GM12878 (cell line): ENCODE measurements around the gene CLEC16A. TPM values are rescaled to one million over a fixed set of nuclear protein-coding genes. Genes with fewer than 3 reads are reported as not detected.

Experiments used
- ATAC-seq: fragments of 200-7000 bp; cut with Tn5 transposase; 3 replicates; pipeline ENCODE4 v1.9.1; 2020; ENCODE audit warnings: mild to moderate bottlenecking, moderate library complexity
- BruUV-seq: library from RNA; stranded (reverse); fragments of 400-500 nt; replicated peaks from 2 replicates; lab custom pipeline; 2021; lab: Mats Ljungman, UMichigan
- CTCF ChIA-PET: fragments of 300-600 bp; sonication (Branson Sonifier 250); formaldehyde crosslinking; extraction: SDS; loops from one replicate; lab custom pipeline; 2021; ENCODE audit warnings: inconsistent platforms; lab: Yijun Ruan, JAX
- POLR2A ChIA-PET: fragments of 350-600 bp; formaldehyde crosslinking; extraction: SDS; loops from one replicate; lab custom pipeline; 2021; ENCODE audit warnings: inconsistent platforms; lab: Charles Lee
- RAD21 ChIA-PET: fragments of 300-600 bp; sonication (Branson Sonifier 250); formaldehyde crosslinking; loops from one replicate; lab custom pipeline; 2023; ENCODE audit warnings: antibody characterized with exemption; ENCODE audit not compliant: unreplicated experiment; lab: Charles Lee
- SMC1A ChIA-PET: fragments of 300-600 bp; sonication (Branson Sonifier 250); formaldehyde crosslinking; loops from one replicate; lab custom pipeline; 2023; ENCODE audit not compliant: unreplicated experiment, uncharacterized antibody; lab: Charles Lee
- DNase-seq: peaks from one replicate; pipeline ENCODE4 v3.0.0-alpha.2; 2011; ENCODE audit warnings: low read depth, low spot score
- FAIRE-seq: peaks from 3 replicates; lab custom pipeline; 2011; peaks lifted over from hg19 to GRCh38; lab: Jason Lieb, UNC
- H2AFZ ChIP-seq: 2 replicates; pipeline ENCODE4 v1.6.0; 2011; ENCODE audit warnings: low read depth, low read length, control low read depth; ENCODE audit not compliant: control insufficient read depth
- H3K27ac ChIP-seq: 2 replicates; pipeline ENCODE4 v1.5.1; 2011; ENCODE audit warnings: control low read depth; ENCODE audit not compliant: control insufficient read depth, insufficient read depth
- H3K27me3 ChIP-seq, 2 experiments: replicated peaks in 1 of 2; 2 replicates each; pipeline versions ENCODE4 v1.6.0 to v1.6.1; 2011; ENCODE audit warnings: low read length in 1 of 2; ENCODE audit not compliant: control insufficient read depth in 2 of 2, insufficient read depth in 2 of 2
- H3K36me3 ChIP-seq, 2 experiments: 2 replicates each; pipeline ENCODE4 v1.5.1; 2011; ENCODE audit warnings: low read length in 1 of 2; ENCODE audit not compliant: control insufficient read depth in 2 of 2, insufficient read depth in 2 of 2
- H3K4me1 ChIP-seq: 2 replicates; pipeline ENCODE4 v1.6.1; 2011; ENCODE audit warnings: mild to moderate bottlenecking, low read length, moderate library complexity, mixed read lengths; ENCODE audit not compliant: control insufficient read depth, insufficient read depth
- H3K4me2 ChIP-seq: 2 replicates; pipeline ENCODE4 v1.6.0; 2011; ENCODE audit warnings: control low read depth; ENCODE audit not compliant: control insufficient read depth, insufficient read depth
- H3K4me3 ChIP-seq: fragments of 200-600 bp; sonication (generic); 2 replicates; pipeline ENCODE4 v1.5.1; 2016
- H3K79me2 ChIP-seq: 2 replicates; pipeline ENCODE4 v1.6.0; 2011; ENCODE audit warnings: low read length; ENCODE audit not compliant: control insufficient read depth, insufficient read depth
- H3K9ac ChIP-seq: 2 replicates; pipeline ENCODE4 v1.8.0; 2011; ENCODE audit warnings: low read length, control low read depth, mixed read lengths; ENCODE audit not compliant: control insufficient read depth, insufficient read depth
- H3K9me3 ChIP-seq: replicated peaks from 3 replicates; pipeline ENCODE4 v1.5.1; 2011; ENCODE audit warnings: mild to moderate bottlenecking, low read length; ENCODE audit not compliant: control insufficient read depth, insufficient read depth
- H4K20me1 ChIP-seq: 2 replicates; pipeline ENCODE4 v1.6.0; 2011; ENCODE audit not compliant: control insufficient read depth, insufficient read depth
- IKZF2 ChIP-seq, 2 experiments: fragments of 450-650 bp; IDR thresholded peaks; 2 replicates each; pipeline ENCODE4 v1.6.1; 2017; ENCODE audit warnings: mild to moderate bottlenecking in 2 of 2, moderate library complexity in 2 of 2
- WGBS: methylation state at CpG from one replicate; pipeline ENCODE4 v1.1.6; 2016; ENCODE audit warnings: low lambda C conversion rate; ENCODE audit not compliant: insufficient replicate concordance, insufficient coverage; ENCODE audit errors: missing lambda C conversion rate; 5-methylcytosine and 5-hydroxymethylcytosine counted together
- in situ Hi-C: fragments of 300-500 bp; cut with MboI; formaldehyde crosslinking; loops from 9 replicates; pipeline ENCODE4 v1.14.3; 2018; ENCODE audit warnings: mixed read lengths
- intact Hi-C: fragments of 100-400 bp; cut with micrococcal nuclease; formaldehyde crosslinking; loops from one replicate; pipeline ENCODE4 v1.14.2; 2022; ENCODE audit not compliant: unreplicated experiment
- polyA plus RNA-seq, 11 experiments: library from polyadenylated mRNA; depleted of rRNA in 4 of 11; unstranded in 6 of 11; stranded (reverse) in 5 of 11; fragments of >200 nt; fragmentation: Nextera tagmentation in 4 of 11; fragmentation: Illumina TruSeq in 1 of 11; extraction: Ambion mirVana in 4 of 11; extraction: Trizol in 1 of 11; gene quantifications; 1 replicate in 1 of 11; 2 replicates in 10 of 11; pipeline versions ENCODE4 v1.2.1 to v1.2.3, GENCODE V29; 2011 to 2016; ENCODE audit warnings: inconsistent platforms in 2 of 11, missing spikeins in 2 of 11, low read depth in 1 of 11
- total RNA-seq, 4 experiments: library from RNA; depleted of rRNA in 3 of 4; stranded (reverse); fragments of >200 nt in 3 of 4; fragmentation: Illumina TruSeq in 1 of 4; extraction: Trizol in 1 of 4; gene quantifications; 2 replicates each; pipeline versions ENCODE4 v1.2.1 to v1.2.3, GENCODE V29; 2013 to 2021
- TF ChIP-seq, protein P1 (sequence below): fragments of 450-650 bp; IDR thresholded peaks from 2 replicates; pipeline ENCODE4 v1.6.1; 2017; ENCODE audit warnings: antibody characterized with exemption, mild to moderate bottlenecking, moderate library complexity

Gene CLEC16A
- total and polyA plus RNA-seq, 10 of the 15 experiments (the other 5 are each of a cell fraction or from before 2014, with no cell fraction given) = 1.5 to 28.8 (median 19.2) TPM

DNA sequence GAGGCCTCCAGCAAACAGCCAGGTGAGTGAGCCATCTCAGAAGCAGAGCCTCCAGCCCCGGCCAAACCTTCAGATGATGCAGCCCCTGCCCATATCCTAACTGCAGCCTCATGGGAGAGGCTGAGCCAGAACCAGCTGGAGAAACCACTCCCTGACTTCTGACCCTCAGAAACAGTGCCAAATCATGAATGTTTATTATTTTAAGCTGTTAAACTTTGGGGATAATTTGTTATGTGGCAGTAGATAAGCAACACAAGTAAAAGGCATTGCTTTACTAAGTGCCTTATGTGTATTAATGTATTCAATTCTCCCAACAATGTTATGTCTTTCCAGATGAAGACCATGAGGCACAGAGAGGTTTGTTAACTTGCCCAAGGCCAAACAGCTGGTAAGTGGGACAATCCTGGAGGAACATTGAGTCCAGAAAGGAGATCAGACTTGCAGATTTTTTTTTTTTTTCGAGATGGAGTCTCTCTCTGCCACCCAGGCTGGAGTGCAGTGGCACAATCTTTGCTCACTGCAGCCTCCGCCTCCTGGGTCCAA, 252.0 kb downstream of the CLEC16A start:
- no peak overlapping the region for H2AFZ ChIP-seq
- DNase-seq = no peak
- H3K27ac ChIP-seq = no peak overlapping the region
- no peaks in the 10 kb centered on the region for H3K27me3 ChIP-seq
- POLR2A ChIA-PET = interaction anchor here (0.5 to 2.5 kb wide), 5 partner anchors 8 to 181 kb away, joined by 3 to 8 read pairs (median 6); partner anchors contain the start of gene SOCS1
- no peak for ATAC-seq
- RAD21 ChIA-PET = interaction anchor here (0.8 to 1.2 kb wide), 3 partner anchors 9 to 59 kb away, joined by 3 to 4 read pairs (median 4); no protein-coding TSS in a partner anchor
- SMC1A ChIA-PET = interaction anchor here (0.8 to 2.2 kb wide), 4 partner anchors 8 to 13 kb away, joined by 4 to 10 read pairs (median 6); no protein-coding TSS in a partner anchor
- no peaks in the 10 kb centered on the region for H3K9me3 ChIP-seq
- no peak overlapping the region for H3K4me3 ChIP-seq
- no peak for TF ChIP-seq IKZF2 (IDR thresholded peaks at IDR 0.05)
- TF ChIP-seq, protein P1, sequence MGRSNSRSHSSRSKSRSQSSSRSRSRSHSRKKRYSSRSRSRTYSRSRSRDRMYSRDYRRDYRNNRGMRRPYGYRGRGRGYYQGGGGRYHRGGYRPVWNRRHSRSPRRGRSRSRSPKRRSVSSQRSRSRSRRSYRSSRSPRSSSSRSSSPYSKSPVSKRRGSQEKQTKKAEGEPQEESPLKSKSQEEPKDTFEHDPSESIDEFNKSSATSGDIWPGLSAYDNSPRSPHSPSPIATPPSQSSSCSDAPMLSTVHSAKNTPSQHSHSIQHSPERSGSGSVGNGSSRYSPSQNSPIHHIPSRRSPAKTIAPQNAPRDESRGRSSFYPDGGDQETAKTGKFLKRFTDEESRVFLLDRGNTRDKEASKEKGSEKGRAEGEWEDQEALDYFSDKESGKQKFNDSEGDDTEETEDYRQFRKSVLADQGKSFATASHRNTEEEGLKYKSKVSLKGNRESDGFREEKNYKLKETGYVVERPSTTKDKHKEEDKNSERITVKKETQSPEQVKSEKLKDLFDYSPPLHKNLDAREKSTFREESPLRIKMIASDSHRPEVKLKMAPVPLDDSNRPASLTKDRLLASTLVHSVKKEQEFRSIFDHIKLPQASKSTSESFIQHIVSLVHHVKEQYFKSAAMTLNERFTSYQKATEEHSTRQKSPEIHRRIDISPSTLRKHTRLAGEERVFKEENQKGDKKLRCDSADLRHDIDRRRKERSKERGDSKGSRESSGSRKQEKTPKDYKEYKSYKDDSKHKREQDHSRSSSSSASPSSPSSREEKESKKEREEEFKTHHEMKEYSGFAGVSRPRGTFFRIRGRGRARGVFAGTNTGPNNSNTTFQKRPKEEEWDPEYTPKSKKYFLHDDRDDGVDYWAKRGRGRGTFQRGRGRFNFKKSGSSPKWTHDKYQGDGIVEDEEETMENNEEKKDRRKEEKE = no peak
- TF ChIP-seq, all 136 proteins: peak for 0
- 30% methylated on average over 3 of the region's 3 CpGs for WGBS
- no peaks in the 10 kb centered on the region for H3K36me3 ChIP-seq
- no TSS peak for BruUV-seq
- FAIRE-seq = no peak
- H3K79me2 ChIP-seq = no peaks in the 10 kb centered on the region
- no peak overlapping the region for H3K9ac ChIP-seq
- H4K20me1 ChIP-seq = no peaks in the 10 kb centered on the region
- in situ Hi-C loops = no loop called here
- CTCF ChIA-PET = interaction anchor here (1.1 kb wide), 1 partner anchor 55 kb away, joined by 3 read pairs; no protein-coding TSS in a partner anchor
- no peak overlapping the region for H3K4me2 ChIP-seq
- H3K4me1 ChIP-seq = peaks cover 19% of the 10 kb centered on the region
- intact Hi-C loops = no loop called here
